H1 (cell line): ENCODE results near the gene TMEM200B. TPM values are rescaled to one million over a fixed set of nuclear protein-coding genes. Genes with fewer than 3 reads are reported as not detected.
A peak's percentile ranks its signal among the peaks of the same experiment; 100 is the strongest.

Experiments used
- BRCA1 ChIP-seq: IDR thresholded peaks from 2 replicates; pipeline ENCODE4 v1.6.1; 2012; ENCODE audit warnings: low read depth, low read length, improper control_type of control experiment
- CBX5 ChIP-seq: fragments of 300-800, 300-1000 bp; sonication (generic); IDR thresholded peaks from 2 replicates; pipeline ENCODE4 v1.7.1; 2016; ENCODE audit warnings: antibody characterized with exemption, low read length, low read depth
- CTBP2 ChIP-seq: IDR thresholded peaks from 2 replicates; pipeline ENCODE4 v1.7.0; 2011; ENCODE audit warnings: borderline replicate concordance, mild to moderate bottlenecking, moderate library complexity, mixed read lengths, low read length; ENCODE audit not compliant: insufficient read depth, insufficient read length
- HDAC6 ChIP-seq: IDR thresholded peaks from one replicate; pipeline ENCODE4 v1.7.1; 2012; ENCODE audit warnings: low read depth, mild to moderate bottlenecking, inconsistent platforms, low read length, moderate library complexity
- JUN ChIP-seq: IDR thresholded peaks from 2 replicates; pipeline ENCODE4 v1.6.1; 2011; ENCODE audit warnings: low read depth, mild to moderate bottlenecking, improper control_type of control experiment, low read length
- KDM5A ChIP-seq: fragments of 200-600 bp; IDR thresholded peaks from 2 replicates; pipeline ENCODE4 v1.7.1; 2012; ENCODE audit warnings: mild to moderate bottlenecking, low read length, inconsistent platforms, mixed read lengths
- PHF8 ChIP-seq: fragments of 200-600 bp; sonication (generic); conservative IDR thresholded peaks from 2 replicates; pipeline ENCODE4 v1.7.1; 2012; ENCODE audit warnings: low read depth, mild to moderate bottlenecking, inconsistent platforms, low read length, moderate library complexity
- SP1 ChIP-seq: IDR thresholded peaks from 2 replicates; pipeline ENCODE4 v1.6.1; 2011; ENCODE audit warnings: low read depth, low read length
- SP2 ChIP-seq: IDR thresholded peaks from 2 replicates; pipeline ENCODE4 v1.6.1; 2012; ENCODE audit warnings: mild to moderate bottlenecking, low read length, inconsistent platforms
- polyA plus RNA-seq, 7 experiments: library from polyadenylated mRNA; depleted of rRNA in 3 of 7; stranded (reverse) in 5 of 7; unstranded in 2 of 7; fragments of >200 nt in 5 of 7; fragments of 200-250 nt in 2 of 7; gene quantifications; 1 replicate in 5 of 7; 2 replicates in 1 of 7; 4 replicates in 1 of 7; pipeline versions ENCODE4 v1.2.1 to v1.2.3, GENCODE V29; 2011 to 2013; ENCODE audit warnings: missing spikeins in 2 of 7, mixed read lengths in 2 of 7
- total RNA-seq: library from RNA; stranded (reverse); fragmentation: NEBNext Ultra II Directional; extraction: Animal tissue kit (Norgen Biotek cat#: 25700); gene quantifications from 2 replicates; pipeline ENCODE4 v1.2.1, GENCODE V29; 2021
- TF ChIP-seq, protein P1 (sequence below): fragments of 300-600 bp; sonication (generic); IDR thresholded peaks from 2 replicates; pipeline ENCODE4 v1.7.1; 2012; ENCODE audit warnings: low read length, moderate library complexity, mild to moderate bottlenecking, inconsistent platforms; ENCODE audit not compliant: insufficient replicate concordance

TMEM200B gene
- total and polyA plus RNA-seq, 2 of the 8 experiments (the other 6 are each of a cell fraction or from before 2014, with no cell fraction given), result 4.9 to 11.0 TPM

DNA sequence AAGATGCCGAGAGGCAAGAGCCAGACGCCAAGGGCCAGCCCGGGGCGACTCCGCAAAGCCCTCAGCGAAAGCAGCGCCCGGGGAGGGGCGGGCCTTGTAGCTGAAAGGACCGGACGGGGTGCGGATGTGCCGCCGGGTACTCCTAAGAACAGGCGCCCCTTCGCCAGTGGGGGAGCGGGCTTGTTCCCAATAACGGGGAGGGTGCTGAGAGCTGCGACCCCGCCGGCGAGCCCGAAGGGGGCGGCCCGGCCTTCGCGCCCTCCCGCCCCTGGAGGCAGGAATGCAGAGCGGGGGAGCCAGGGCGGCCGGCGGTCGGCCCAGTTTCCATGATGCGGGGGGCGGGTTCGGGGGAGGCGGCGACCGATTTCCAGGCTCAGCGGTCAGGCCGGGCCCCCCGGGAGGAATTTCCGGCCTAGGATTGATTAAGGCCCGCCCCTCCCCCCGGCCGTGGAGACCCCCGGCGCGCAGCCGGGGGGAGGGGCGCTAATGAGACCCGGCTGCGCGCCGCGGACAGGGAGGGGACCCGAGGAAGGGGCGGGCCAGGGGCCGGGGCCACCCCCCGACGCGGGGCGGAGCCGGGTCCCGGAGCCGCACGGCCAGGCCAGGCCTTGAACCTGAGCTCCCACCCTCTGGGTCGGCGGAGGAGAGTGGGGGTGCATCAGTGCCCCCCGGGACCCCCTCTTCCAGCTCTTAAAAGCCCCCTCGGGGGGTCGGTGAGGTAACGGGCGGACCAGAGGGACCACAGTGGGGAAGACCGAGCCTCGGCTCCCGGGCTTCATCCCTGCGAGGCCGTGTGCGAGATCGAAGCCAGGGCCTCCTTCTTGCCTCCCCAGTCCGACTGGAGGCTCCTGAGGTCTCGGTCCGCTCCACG is 898 bp upstream of the TMEM200B start (continued):
- TF ChIP-seq, protein P1, sequence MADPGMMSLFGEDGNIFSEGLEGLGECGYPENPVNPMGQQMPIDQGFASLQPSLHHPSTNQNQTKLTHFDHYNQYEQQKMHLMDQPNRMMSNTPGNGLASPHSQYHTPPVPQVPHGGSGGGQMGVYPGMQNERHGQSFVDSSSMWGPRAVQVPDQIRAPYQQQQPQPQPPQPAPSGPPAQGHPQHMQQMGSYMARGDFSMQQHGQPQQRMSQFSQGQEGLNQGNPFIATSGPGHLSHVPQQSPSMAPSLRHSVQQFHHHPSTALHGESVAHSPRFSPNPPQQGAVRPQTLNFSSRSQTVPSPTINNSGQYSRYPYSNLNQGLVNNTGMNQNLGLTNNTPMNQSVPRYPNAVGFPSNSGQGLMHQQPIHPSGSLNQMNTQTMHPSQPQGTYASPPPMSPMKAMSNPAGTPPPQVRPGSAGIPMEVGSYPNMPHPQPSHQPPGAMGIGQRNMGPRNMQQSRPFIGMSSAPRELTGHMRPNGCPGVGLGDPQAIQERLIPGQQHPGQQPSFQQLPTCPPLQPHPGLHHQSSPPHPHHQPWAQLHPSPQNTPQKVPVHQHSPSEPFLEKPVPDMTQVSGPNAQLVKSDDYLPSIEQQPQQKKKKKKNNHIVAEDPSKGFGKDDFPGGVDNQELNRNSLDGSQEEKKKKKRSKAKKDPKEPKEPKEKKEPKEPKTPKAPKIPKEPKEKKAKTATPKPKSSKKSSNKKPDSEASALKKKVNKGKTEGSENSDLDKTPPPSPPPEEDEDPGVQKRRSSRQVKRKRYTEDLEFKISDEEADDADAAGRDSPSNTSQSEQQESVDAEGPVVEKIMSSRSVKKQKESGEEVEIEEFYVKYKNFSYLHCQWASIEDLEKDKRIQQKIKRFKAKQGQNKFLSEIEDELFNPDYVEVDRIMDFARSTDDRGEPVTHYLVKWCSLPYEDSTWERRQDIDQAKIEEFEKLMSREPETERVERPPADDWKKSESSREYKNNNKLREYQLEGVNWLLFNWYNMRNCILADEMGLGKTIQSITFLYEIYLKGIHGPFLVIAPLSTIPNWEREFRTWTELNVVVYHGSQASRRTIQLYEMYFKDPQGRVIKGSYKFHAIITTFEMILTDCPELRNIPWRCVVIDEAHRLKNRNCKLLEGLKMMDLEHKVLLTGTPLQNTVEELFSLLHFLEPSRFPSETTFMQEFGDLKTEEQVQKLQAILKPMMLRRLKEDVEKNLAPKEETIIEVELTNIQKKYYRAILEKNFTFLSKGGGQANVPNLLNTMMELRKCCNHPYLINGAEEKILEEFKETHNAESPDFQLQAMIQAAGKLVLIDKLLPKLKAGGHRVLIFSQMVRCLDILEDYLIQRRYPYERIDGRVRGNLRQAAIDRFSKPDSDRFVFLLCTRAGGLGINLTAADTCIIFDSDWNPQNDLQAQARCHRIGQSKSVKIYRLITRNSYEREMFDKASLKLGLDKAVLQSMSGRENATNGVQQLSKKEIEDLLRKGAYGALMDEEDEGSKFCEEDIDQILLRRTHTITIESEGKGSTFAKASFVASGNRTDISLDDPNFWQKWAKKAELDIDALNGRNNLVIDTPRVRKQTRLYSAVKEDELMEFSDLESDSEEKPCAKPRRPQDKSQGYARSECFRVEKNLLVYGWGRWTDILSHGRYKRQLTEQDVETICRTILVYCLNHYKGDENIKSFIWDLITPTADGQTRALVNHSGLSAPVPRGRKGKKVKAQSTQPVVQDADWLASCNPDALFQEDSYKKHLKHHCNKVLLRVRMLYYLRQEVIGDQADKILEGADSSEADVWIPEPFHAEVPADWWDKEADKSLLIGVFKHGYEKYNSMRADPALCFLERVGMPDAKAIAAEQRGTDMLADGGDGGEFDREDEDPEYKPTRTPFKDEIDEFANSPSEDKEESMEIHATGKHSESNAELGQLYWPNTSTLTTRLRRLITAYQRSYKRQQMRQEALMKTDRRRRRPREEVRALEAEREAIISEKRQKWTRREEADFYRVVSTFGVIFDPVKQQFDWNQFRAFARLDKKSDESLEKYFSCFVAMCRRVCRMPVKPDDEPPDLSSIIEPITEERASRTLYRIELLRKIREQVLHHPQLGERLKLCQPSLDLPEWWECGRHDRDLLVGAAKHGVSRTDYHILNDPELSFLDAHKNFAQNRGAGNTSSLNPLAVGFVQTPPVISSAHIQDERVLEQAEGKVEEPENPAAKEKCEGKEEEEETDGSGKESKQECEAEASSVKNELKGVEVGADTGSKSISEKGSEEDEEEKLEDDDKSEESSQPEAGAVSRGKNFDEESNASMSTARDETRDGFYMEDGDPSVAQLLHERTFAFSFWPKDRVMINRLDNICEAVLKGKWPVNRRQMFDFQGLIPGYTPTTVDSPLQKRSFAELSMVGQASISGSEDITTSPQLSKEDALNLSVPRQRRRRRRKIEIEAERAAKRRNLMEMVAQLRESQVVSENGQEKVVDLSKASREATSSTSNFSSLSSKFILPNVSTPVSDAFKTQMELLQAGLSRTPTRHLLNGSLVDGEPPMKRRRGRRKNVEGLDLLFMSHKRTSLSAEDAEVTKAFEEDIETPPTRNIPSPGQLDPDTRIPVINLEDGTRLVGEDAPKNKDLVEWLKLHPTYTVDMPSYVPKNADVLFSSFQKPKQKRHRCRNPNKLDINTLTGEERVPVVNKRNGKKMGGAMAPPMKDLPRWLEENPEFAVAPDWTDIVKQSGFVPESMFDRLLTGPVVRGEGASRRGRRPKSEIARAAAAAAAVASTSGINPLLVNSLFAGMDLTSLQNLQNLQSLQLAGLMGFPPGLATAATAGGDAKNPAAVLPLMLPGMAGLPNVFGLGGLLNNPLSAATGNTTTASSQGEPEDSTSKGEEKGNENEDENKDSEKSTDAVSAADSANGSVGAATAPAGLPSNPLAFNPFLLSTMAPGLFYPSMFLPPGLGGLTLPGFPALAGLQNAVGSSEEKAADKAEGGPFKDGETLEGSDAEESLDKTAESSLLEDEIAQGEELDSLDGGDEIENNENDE, result no peak
- no peak for TF ChIP-seq CTBP2
- no peak for TF ChIP-seq JUN
- no peak for TF ChIP-seq SP2
- no peak for TF ChIP-seq CBX5
- TF ChIP-seq SP1, result peak; percentile 60
- peak; percentile 53; the same call in 1 of the 2 replicates for TF ChIP-seq PHF8
- TF ChIP-seq BRCA1, result no peak
- no peak for TF ChIP-seq HDAC6
- no peak for TF ChIP-seq KDM5A
